HG03139 (cell line): ENCODE data around the gene ESD.
A peak's percentile ranks its signal among the peaks of the same experiment; 100 is the strongest.
"Not testable (repeated sequence)": the region's sequence is repeated elsewhere in the genome, so short reads cannot be mapped to it uniquely, and the experiment has no call there.

Experiments
- ATAC-seq: cut with Tn5 transposase; IDR thresholded peaks from one replicate; pipeline ENCODE4 v1.9.1; 2021; ENCODE audit not compliant: unreplicated experiment

Gene ESD

GRCh38 chr13:46796129-46796514 is 839 bp downstream of the ESD start:
- ATAC-seq: no peak

- no peak for ATAC-seq
These were observed 1.6 kb downstream of the ESD start for GRCh38 chr13:46795321-46795720.

- no peak for ATAC-seq
These were observed 13.5 kb downstream of the ESD start for GRCh38 chr13:46783504-46783903.

DNA sequence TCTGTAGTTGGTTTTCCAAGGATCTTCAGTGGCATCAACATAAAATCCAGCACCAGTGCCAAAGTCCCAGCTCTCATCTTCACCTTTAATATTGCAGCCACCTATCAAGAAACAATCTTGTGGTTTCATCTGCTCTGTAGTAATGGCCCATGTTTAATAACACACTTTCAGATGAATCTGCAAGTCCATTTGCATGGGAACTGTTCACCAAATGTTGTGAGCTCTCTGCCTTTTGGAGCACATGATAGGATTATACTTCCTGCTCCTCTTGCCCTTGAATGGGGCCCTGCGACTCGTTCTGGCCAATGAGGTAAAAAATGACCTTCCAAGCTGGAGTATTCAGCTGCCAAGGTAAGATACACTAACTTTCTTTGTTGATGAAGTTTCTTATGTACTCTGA is 14.3 kb downstream of the ESD start:
- no peak for ATAC-seq

- no peak for ATAC-seq
These were observed 14.9 kb downstream of the ESD start for GRCh38 chr13:46782066-46782465.

DNA sequence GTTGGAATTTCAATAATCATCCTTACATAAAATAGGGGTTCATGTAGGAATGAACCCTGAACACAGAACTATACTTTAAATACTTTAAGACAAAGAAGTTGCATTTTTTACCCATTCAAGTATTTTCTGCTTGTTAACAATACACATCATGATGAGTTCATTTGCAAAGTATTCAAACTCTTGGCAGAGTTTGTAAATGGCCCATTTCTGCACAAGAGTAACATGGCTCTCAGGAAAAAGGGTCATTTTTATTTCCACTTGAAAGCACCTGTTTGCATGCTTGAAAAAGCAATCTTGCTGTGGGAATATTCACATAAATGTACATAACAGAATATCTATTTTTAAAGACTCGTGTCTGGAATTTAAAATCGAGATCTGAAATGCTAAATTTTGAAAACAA is 18.1 kb downstream of the ESD start:
- no peak for ATAC-seq

- no peak for ATAC-seq
These were observed 18.9 kb downstream of the ESD start for GRCh38 chr13:46778095-46778494.

- ATAC-seq: no peak
These were observed 21.4 kb downstream of the ESD start for GRCh38 chr13:46775385-46776107.

DNA sequence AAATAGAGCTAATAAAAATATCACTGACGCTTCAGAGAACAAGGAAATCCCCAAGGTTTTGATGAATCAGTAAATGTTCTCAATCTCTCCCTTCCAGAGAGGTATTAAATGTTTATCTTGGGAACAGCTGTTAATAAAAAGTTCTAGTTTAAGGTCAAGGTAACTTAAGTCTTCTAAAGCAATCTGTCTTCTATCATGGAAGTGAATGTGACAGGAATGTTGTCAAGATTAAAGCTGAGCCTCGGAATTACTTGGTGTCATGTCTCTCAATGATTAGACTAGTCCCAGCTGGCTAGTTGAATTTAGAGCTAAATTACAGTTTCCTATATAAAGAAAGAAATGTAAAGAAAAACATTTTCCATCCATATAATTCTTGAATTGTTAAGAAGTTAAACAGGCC is 23.4 kb downstream of the ESD start:
- ATAC-seq: no peak

DNA sequence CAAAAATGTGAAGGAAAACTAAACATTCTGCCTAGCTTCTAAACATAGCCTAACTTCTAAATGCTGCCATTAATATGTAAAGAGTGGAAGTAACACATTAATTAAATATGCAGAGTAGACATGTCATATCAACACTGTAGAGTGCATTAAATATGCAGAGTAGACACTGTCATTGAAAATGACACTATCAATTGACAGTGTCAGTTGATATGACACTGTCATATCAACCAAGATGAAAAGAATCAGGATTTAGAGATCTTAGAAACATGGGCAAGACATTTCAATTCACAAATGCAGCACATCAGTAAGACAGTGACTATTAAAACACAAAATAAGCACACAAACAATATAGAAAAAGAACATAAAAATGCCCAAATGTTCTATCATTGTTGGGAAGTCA is 25.3 kb downstream of the ESD start:
- ATAC-seq: no peak

- ATAC-seq: not testable (repeated sequence)
These were observed 27.0 kb downstream of the ESD start for GRCh38 chr13:46769925-46770324.

- no peak for ATAC-seq
These were observed 35.1 kb downstream of the ESD start for GRCh38 chr13:46761866-46762265.

GRCh38 chr13:46761174-46761573 is 35.8 kb downstream of the ESD start:
- ATAC-seq: no peak

DNA sequence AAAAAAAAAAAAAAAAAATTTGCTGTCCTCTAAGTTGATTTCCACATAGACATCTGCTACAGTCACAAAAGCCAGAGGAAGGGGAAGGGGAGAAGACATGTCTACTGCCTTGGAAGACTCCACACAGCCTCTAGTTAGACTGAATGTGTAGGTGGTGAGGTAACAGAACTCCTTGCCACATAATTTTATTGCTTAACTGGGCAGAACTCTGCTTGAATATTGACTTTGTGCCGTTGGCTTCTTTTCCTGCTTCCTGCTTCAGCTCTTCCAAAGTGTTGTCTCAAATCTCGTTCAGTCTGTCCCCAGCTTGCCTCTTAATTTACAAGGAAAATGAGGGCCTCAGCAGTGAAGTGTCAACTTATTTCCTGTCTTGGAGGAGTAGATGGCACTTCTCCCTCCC is 37.1 kb downstream of the ESD start:
- ATAC-seq: no peak

DNA sequence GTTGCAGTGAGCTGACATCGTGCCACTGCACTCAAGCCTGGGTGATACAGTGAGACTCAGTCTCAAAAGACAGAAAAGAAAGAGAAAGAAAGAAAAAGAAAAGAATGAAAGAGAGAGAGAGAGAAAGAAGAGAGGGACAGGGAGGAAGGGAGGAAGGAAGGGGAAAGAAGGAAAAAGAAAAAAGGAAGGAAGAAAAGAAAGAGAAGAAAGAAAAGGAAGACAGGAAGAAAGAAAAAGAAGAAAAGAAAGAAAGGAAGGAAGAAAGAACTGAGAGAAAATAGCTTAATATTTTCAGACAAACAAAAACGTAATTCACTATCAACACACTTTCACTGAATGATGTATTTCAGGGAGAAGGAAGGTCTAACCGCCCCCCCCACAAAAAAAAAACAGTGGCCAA is 39.3 kb downstream of the ESD start:
- ATAC-seq: no peak

DNA sequence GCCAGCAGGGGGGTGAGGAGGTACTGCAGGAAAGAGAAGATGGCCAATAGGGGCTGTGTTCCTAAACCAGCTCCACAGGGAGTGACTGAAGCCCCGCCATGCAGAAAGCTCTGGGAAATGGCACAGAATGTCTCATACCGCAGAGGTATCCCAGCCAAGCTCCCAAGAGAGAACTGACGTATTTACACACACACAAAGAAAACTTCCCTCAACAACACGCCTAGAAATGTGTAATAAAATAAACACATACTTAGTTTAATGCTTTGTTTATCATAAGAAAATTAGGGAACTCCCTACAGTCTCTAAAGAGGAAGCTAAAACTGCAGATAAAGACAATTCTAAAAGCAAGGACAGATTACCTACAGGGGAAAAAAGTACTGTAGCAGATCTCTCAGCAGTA is 40.0 kb downstream of the ESD start:
- no peak for ATAC-seq

DNA sequence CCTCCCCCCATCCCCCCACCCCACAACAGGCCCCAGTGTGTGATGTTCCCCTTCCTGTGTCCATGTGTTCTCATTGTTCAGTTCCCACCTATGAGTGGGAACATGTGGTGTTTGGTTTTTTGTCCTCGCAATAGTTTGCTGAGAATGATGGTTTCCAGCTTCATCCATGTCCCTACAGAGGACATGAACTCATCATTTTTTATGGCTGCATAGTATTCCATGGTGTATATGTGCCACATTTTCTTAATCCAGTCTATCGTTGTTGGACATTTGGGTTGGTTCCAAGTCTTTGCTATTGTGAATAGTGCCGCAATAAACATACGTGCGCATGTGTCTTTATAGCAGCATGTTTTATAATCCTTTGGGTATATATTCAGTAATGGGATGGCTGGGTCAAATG is 41.5 kb downstream of the ESD start:
- ATAC-seq: not testable (repeated sequence)

DNA sequence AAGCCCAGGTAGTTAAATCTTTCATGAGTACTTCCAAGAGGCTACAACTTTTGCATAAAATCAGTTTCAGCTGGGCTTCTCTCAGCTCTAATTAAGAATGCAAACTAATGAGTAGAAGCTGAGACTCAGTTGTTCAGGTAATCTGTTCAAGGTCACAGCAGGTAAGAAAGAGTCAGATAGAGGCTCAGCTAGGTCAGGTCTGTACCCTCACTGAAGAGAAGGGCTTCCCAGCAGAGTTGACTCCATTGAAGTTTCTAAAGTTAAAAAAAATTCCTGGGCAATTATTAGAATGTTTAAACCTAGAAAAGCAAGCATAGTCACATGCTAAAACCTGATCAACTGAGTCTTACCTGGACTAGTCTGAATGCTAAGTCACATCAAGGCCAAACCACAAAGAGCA is 42.1 kb downstream of the ESD start:
- ATAC-seq: no peak

DNA sequence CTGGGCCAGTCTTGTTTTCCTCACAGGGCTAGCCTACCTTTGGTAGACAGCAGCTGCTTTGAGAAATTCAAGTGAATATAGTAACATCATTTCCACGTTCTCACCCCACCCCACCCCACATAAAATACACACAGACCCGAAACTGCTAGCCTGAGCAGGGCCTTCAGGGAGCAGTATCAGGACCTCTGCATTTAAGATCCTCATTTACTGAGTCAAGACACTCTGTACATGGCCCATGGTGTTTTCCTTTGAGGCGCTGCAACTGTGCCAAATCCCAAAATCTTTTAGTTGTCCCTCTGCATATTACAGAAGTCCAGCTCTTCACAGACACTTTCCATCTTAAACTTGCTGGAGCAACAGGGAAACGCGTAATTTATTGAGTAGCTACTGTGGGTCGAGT is 43.0 kb downstream of the ESD start:
- no peak for ATAC-seq

DNA sequence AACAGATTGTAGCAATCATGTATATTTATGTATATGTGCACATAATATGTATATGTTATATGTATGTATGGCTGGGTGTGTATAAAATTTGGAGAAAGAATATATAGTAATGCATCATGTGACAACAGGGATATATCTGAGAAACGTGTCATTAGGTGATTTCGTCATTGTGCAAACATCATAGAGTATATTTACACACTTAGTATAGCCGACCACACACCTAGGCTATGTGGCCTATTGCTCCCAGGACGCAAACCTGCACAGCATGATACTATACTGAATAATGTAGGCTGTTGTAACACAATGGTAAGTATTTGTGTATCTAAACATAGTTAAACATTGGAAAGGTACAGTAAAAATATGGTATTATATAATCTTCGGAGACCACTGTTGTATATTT is 43.8 kb downstream of the ESD start:
- ATAC-seq: no peak

GRCh38 chr13:46751811-46752635 is 44.9 kb downstream of the ESD start:
- peak; percentile 68 for ATAC-seq

DNA sequence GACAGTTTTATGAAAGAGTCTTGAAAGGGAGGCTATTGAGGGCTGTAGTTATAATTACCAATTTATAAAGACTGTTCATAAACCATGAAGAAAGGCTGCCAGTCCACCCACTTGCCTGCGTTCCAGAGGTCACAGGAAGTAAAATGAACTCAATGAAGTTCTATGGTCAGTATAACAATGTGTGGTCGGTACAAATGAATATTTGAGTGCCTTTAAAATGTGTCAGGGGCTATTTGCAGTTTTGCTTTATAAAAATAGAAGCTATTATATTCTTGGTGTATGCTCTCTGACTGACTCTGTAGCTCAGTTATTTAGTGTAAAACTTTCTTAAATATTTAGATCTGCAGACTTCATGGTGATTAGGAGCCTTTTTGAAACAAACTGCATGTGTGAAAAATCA is 47.0 kb downstream of the ESD start:
- ATAC-seq: no peak

GRCh38 chr13:46748300-46748699 is 48.7 kb downstream of the ESD start:
- no peak for ATAC-seq
